DND-41 (cell line): ENCODE data around the gene VPS33A.

Experiments used
- ATAC-seq: fragments of 200-7000 bp; cut with Tn5 transposase; 3 replicates; pipeline ENCODE4 v1.9.1; 2021; ENCODE audit warnings: low read depth; ENCODE audit not compliant: insufficient read depth
- DNase-seq: peaks from one replicate; pipeline ENCODE4 v3.0.0-alpha.2; 2020
- H2AFZ ChIP-seq: 2 replicates; pipeline ENCODE4 v1.6.0; 2012; ENCODE audit warnings: low read depth, low read length
- H3K27ac ChIP-seq: 2 replicates; pipeline ENCODE4 v1.5.1; 2012; ENCODE audit warnings: low read length, inconsistent platforms
- H3K27me3 ChIP-seq: fragments of 200-600 bp; sonication (generic); 2 replicates; pipeline ENCODE4 v1.6.0; 2012; ENCODE audit warnings: low read length, mild to moderate bottlenecking, inconsistent platforms; ENCODE audit not compliant: insufficient read depth, poor library complexity
- H3K36me3 ChIP-seq: 2 replicates; pipeline ENCODE4 v1.5.1; 2012; ENCODE audit warnings: low read length, inconsistent platforms; ENCODE audit not compliant: insufficient read depth
- H3K4me1 ChIP-seq: 2 replicates; pipeline ENCODE4 v1.5.1; 2012; ENCODE audit warnings: mild to moderate bottlenecking, low read length; ENCODE audit not compliant: insufficient read depth
- H3K4me2 ChIP-seq: 2 replicates; pipeline ENCODE4 v1.6.0; 2012; ENCODE audit warnings: mild to moderate bottlenecking, moderate library complexity, low read length, inconsistent platforms; ENCODE audit not compliant: insufficient read depth
- H3K4me3 ChIP-seq, 2 experiments: fragments of 200-600 bp in 1 of 2; shearing (Covaris generic) in 1 of 2; 2 replicates each; pipeline ENCODE4 v1.5.1; 2012 to 2016; ENCODE audit warnings: inconsistent platforms in 2 of 2, low read length in 2 of 2, mild to moderate bottlenecking in 2 of 2, low read depth in 1 of 2, moderate library complexity in 1 of 2
- H3K79me2 ChIP-seq: 2 replicates; pipeline ENCODE4 v1.6.0; 2012; ENCODE audit warnings: low read length, inconsistent platforms; ENCODE audit not compliant: insufficient read depth
- H3K9ac ChIP-seq: 2 replicates; pipeline ENCODE4 v1.6.0; 2012; ENCODE audit warnings: low read depth, mild to moderate bottlenecking, inconsistent platforms, low read length, moderate library complexity
- H3K9me3 ChIP-seq: 2 replicates; pipeline ENCODE4 v1.5.1; 2012; ENCODE audit warnings: low read length, moderate library complexity, mild to moderate bottlenecking, inconsistent platforms; ENCODE audit not compliant: insufficient read depth, severe bottlenecking
- H4K20me1 ChIP-seq: 2 replicates; pipeline ENCODE4 v1.6.0; 2012; ENCODE audit warnings: low read length; ENCODE audit not compliant: insufficient read depth
- CTCF ChIP-seq: IDR thresholded peaks from 2 replicates; pipeline ENCODE4 v1.5.1; 2012; ENCODE audit warnings: borderline replicate concordance, low read length, moderate library complexity, mild to moderate bottlenecking; ENCODE audit not compliant: poor library complexity, severe bottlenecking; ENCODE audit errors: extremely low read depth
- EZH2 ChIP-seq: IDR thresholded peaks from 3 replicates; pipeline ENCODE4 v1.6.1; 2012; ENCODE audit warnings: borderline replicate concordance, low read depth, mild to moderate bottlenecking, moderate library complexity, low read length, inconsistent platforms; ENCODE audit not compliant: severe bottlenecking

The VPS33A gene

DNA sequence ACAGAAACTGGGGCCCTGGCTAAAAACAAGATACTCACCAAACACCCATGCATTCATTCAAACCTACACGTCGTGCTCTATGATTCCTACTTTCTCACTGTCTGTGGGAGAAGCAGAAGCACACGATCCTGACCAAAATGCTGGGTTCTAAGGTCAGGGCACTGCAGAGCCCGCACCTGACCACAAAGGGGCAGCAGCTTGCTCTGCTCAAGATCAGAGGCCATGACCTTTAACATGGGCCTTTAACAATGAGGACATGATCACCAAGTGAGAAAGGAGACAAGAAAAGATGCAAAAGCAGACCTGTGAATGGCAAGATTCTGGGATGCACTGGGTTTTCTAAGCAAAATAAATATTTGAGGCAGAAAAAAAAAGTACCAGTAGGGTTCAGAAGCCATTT lies 40.1 kb upstream of the VPS33A start:
- no peak overlapping the region for H3K27ac ChIP-seq
- no peak for DNase-seq
- peaks cover 50% of the 10 kb centered on the region for H3K36me3 ChIP-seq
- ATAC-seq, result no peak
- no peak overlapping the region for H2AFZ ChIP-seq
- H3K27me3 ChIP-seq, result no peaks in the 10 kb centered on the region
- H3K79me2 ChIP-seq, result no peaks in the 10 kb centered on the region
- TF ChIP-seq EZH2 (no peak), CTCF (peak; percentile 47)
- H3K4me3 ChIP-seq, result no peak overlapping the region
- no peak overlapping the region for H3K4me2 ChIP-seq
- H3K4me1 ChIP-seq, result no peaks in the 10 kb centered on the region
- no peaks in the 10 kb centered on the region for H3K9me3 ChIP-seq
- H3K9ac ChIP-seq, result no peak overlapping the region
- no peaks in the 10 kb centered on the region for H4K20me1 ChIP-seq

DNA sequence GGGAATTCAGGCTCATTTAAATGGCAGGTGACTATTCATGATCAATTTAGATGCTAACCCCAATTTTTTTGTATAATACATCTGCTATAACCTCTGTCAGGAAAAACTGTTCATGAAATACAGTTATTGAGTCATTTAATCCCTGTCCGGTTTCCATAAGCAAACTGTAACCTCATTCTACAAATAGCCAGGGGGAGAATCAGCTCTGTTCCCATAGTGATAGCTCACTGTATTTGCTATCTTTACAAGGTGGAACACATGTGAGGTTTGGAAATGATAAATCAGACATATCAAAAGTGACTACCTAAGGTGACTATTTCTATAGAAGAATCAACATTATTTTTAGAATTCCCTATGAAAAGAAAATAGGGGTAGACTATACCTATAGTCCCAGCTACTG lies 38.6 kb upstream of the VPS33A start:
- no peaks in the 10 kb centered on the region for H3K27me3 ChIP-seq
- no peaks in the 10 kb centered on the region for H3K79me2 ChIP-seq
- H3K36me3 ChIP-seq, result peaks cover 42% of the 10 kb centered on the region
- no peaks in the 10 kb centered on the region for H3K9me3 ChIP-seq
- no peak overlapping the region for H3K9ac ChIP-seq
- no peak overlapping the region for H3K27ac ChIP-seq
- no peak overlapping the region for H2AFZ ChIP-seq
- TF ChIP-seq CTCF, result no peak
- TF ChIP-seq EZH2, result no peak
- no peak for DNase-seq
- no peak overlapping the region for H3K4me3 ChIP-seq
- H3K4me1 ChIP-seq, result no peaks in the 10 kb centered on the region
- H3K4me2 ChIP-seq, result no peak overlapping the region
- no peak for ATAC-seq
- no peaks in the 10 kb centered on the region for H4K20me1 ChIP-seq

DNA sequence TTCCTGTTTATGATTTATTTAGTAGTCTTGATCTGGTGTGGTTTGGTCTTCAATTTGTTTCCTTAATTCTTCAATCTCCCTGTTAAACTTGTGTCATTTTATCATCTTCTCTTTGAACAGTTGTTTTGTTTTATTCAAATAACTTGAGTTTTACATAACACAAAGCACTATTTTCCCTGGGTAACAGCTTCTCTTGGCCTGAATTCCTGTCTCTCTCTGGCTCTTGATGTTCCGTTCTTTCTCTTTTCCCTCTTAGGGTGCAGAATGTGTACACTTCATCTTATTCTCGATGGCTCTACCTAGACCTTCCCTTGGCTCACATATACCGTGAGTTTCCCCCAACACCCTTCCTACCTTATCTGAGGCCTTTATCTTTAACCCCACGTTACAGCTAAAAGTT lies 36.8 kb upstream of the VPS33A start:
- DNase-seq (no peak), ATAC-seq (no peak)
- H3K9me3 ChIP-seq, result no peaks in the 10 kb centered on the region
- H3K4me1 ChIP-seq, result no peaks in the 10 kb centered on the region
- no peak overlapping the region for H3K4me3 ChIP-seq
- H3K79me2 ChIP-seq, result no peaks in the 10 kb centered on the region
- H3K27ac ChIP-seq, result no peak overlapping the region
- H3K27me3 ChIP-seq, result no peaks in the 10 kb centered on the region
- no peak for TF ChIP-seq CTCF
- no peak for TF ChIP-seq EZH2
- no peak overlapping the region for H2AFZ ChIP-seq
- no peaks in the 10 kb centered on the region for H4K20me1 ChIP-seq
- H3K9ac ChIP-seq, result no peak overlapping the region
- H3K36me3 ChIP-seq, result peaks cover 39% of the 10 kb centered on the region
- H3K4me2 ChIP-seq, result no peak overlapping the region
